ENCODE data around the gene ZNF629. TPM values are rescaled to one million over a fixed set of nuclear protein-coding genes. Genes with fewer than 3 reads are reported as not detected.
"Not testable (repeated sequence)": the region's sequence is repeated elsewhere in the genome, so short reads cannot be mapped to it uniquely, and the experiment has no call there.

The ZNF629 gene
- 10 to 100 TPM in 2 of 4 donors, 1 to 10 TPM in 2; 8.7 to 15.0 (median 11.5) TPM for total RNA-seq

DNA sequence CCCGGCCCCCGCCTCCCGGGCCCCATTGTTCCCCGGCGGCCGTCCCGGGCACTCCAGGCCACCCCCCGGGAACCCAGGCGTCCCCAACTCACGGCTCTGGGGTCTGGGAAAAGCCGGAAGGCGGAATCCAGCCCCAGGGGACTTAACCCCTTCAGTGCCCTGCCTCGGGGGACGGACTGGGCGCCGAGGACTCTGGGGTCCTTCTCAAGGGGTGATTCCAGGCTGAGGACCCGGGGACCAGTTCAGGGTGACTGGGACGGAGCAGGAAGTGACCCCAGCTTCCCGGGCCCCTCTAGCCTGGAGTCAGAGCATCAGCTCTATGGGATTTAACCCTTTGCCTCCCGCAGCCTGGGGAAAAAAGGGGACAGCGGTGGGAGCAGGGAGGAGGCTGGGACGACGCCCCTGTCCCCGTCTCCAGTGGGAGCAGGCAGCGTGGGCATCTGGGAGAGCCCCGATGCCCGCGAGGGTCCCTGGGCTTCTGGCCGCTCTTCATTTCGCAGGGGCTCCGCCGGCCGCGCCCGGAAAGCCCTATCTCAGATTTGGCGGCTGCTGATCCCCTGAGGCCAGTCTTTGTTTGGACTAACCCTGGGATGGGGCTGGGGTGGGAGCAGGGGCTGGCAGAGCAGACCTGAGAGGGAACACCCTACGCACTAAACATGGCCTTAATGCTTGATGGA, at the start of gene ZNF629:
Gene ZNF629, minus strand, starts transcription at position 270 of the 677 bp plus-strand sequence. CDS start 2,723 bp downstream, outside the sequence.
- TF ChIP-seq, protein P1, sequence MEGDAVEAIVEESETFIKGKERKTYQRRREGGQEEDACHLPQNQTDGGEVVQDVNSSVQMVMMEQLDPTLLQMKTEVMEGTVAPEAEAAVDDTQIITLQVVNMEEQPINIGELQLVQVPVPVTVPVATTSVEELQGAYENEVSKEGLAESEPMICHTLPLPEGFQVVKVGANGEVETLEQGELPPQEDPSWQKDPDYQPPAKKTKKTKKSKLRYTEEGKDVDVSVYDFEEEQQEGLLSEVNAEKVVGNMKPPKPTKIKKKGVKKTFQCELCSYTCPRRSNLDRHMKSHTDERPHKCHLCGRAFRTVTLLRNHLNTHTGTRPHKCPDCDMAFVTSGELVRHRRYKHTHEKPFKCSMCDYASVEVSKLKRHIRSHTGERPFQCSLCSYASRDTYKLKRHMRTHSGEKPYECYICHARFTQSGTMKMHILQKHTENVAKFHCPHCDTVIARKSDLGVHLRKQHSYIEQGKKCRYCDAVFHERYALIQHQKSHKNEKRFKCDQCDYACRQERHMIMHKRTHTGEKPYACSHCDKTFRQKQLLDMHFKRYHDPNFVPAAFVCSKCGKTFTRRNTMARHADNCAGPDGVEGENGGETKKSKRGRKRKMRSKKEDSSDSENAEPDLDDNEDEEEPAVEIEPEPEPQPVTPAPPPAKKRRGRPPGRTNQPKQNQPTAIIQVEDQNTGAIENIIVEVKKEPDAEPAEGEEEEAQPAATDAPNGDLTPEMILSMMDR (IDR thresholded peaks at IDR 0.05): no peak

DNA sequence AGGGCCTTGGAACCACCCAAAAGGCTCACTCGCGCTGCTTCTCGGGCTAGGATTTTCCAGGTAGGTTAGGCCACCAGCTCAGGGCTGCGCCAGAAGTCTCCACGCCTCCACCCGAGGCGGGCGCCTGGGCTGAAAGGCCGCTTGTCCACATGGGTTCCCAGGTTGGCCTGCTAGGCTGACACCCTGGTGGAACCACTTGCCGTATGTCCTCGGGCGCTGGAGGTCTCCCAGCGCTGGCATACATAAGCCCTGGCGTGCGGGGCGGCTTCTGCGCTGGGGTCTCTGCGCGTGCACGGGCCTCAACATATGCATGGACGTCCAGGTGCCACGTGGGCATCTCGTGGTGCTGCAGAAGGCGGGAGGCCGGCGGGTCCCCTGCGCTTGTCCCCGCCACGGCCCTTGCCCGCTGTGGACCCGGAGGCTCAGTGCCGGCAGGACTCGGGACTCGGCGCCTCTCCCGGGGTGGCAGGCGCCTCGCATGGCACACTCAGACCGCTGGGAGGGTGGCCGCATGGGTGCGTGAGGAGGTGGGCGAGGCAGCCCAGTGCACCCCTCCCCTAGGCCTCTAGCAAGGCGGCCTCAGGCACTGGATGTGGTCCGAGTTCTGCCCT, 47.2 kb upstream of the ZNF629 start:
- ATAC-seq (ENCODE audit: low FRiP score) (no peak), DNase-seq (ENCODE audit: low spot score) (no peak)
- TF ChIP-seq, protein P1 (IDR thresholded peaks at IDR 0.05): no peak

More for the DNA sequence above, at the start of gene ZNF629:
- ATAC-seq (ENCODE audit: low FRiP score) (peak; percentile 91), DNase-seq (ENCODE audit: low spot score) (peak; percentile 34)

DNA sequence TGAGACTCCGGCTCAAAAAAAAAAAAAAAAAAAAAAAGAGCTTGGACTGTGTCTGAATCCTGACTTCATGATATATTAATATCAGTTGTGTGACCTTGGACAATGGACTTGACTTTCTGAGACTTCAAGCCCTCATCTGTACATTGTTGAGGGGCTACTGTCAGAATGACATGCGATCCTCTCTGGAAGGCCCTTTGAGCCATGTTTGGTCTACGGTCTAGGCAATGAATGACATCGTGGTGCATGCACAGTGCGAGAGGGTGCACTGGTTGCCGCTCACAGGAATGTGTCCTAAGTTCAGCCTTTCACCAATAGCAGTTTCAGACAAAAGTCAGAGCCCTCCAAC, 43.0 kb upstream of the ZNF629 start:
- ATAC-seq (ENCODE audit: low FRiP score): no peak
- TF ChIP-seq, protein P1 (IDR thresholded peaks at IDR 0.05): no peak
- no peak for DNase-seq (ENCODE audit: low spot score)

DNA sequence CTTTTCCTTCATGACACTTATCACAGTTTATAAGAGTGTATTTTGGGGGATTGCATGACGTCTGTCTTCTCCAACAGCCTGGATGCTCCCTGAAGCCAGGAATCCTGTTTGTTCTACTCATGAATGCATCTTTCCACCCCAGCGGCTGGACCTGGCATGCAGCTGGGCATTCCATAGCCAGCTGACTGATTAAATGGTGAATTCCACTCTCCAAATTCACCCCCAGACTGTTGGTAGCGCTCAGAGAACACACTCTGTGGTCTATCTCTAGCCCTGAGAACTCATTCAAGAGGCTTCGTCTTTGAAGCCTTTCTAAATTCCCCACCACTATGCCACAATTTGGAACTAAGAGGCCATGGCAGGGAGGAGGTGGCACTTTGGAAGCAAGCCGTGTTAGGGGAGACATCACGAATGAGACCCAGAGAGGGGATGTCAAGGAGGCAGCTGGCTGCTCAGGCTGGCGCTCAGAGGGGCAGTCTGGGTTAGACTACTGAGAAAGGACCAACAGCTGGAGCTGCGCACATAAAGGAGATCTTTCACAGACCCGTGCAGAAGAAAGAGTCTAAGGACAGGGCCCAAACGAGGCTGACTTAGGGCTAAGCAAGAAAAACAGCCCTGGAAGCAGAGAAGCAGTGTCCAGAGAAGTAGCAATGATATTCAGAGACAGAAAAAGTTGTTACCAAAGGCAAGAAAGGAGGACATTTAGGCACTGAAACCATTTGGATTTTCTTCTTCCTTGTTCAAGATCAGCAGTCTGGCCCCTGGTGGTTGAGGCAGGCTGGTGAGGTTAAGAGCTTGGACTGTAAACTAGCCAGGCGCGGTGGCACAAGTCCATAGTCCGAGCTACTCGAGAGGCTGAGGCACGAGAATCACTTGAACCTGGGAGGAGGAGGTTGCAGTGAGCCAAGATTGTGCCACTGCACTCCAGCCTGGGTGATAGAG, 42.4 kb upstream of the ZNF629 start:
- TF ChIP-seq, protein P1 (IDR thresholded peaks at IDR 0.05): no peak
- DNase-seq (ENCODE audit: low spot score) (no peak), ATAC-seq (ENCODE audit: low FRiP score) (no peak)

DNA sequence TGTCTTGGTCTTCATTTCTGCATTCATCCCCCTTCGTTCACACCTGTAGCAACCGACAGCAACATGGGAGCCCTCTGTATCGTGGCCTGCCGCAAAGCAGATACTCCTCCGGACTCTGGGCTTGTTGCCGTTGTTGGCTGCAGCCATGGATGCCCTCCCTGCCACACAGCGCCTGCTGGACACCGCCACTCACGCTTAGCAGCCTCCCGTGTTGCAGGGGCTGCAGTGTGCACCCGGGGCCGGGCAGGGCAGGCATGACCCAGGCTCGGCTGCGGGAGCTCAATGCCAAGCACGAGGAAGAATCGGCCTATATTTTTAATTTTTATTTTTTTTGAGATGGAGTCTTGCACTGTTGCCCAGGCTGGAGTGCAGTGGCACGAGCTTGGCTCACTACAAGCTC, 34.9 kb upstream of the ZNF629 start:
- TF ChIP-seq, protein P1 (IDR thresholded peaks at IDR 0.05): no peak
- DNase-seq (ENCODE audit: low spot score) (no peak), ATAC-seq (ENCODE audit: low FRiP score) (no peak)

DNA sequence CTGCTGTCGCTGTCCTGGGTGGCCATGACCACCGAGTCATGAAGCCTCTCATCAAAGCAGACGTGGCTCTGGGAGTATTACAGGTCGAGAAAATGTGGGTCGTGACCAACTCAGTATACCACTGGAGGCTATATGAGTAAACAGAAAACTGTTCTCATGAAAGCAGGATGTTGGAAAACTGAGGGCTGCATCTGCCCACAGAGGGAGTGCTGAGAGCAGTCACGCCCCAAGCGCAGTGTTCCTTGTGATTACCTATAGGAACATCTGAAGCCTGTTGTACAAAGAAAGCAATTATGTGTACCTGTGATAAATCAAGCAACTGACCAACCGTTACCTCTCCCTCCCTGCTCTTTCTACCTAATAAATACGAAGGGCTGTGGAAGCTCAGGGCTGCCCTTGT, 34.4 kb upstream of the ZNF629 start:
- not testable (repeated sequence) for DNase-seq (ENCODE audit: low spot score); ATAC-seq (ENCODE audit: low FRiP score)

DNA sequence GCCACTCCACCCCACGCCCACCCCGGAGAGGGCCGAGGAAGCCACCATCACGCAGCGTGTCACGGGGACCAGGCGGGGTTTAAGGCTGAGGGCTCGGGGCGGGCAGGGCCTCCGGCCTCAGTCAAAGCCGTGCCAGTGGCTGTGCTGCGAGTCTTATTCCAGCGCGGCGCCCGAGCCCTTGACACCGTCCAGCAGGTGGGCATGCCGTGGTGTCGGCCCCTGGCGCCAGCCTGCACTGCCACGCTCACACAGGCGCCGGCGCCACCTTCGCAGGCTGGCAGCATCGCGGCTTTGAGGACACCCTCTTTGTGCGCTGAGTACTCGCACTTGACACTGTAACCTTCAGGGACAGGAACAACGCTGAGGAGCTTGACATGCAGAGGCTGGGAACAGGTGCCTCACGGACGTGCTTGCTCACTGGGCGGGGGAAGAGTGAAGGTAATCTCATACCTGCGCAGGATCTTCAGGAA, 34.0 kb upstream of the ZNF629 start:
- TF ChIP-seq, protein P1 (IDR thresholded peaks at IDR 0.05): no peak
- ATAC-seq (ENCODE audit: low FRiP score): no peak

More for the DNA sequence above, 34.0 kb upstream of the ZNF629 start:
- no peak for DNase-seq (ENCODE audit: low spot score)

All from omental fat pad (tissue), 4 donors.